Measurements from ENCODE around the gene MLLT1. TPM values are rescaled to one million over a fixed set of nuclear protein-coding genes. Genes with fewer than 3 reads are reported as not detected.
A peak's percentile ranks its signal among the peaks of the same experiment; 100 is the strongest.

Gene MLLT1
- total and polyA plus RNA-seq, 2 of the 8 experiments (the other 6 are each of a cell fraction or from before 2014, with no cell fraction given): 18.8 to 45.1 TPM

GRCh38 chr19:6216236-6216995 lies 63.4 kb downstream of the MLLT1 start:
- H4K8ac ChIP-seq (ENCODE audit: extremely low read depth, insufficient read depth, low read length): peak overlapping the region; percentile 45; the same call in 1 of the 2 replicates
- H3K14ac ChIP-seq (ENCODE audit: insufficient read length): no peak overlapping the region
- H4K5ac ChIP-seq (ENCODE audit: insufficient read length, low read depth, low read length): no peak overlapping the region
- no peaks in the 10 kb centered on the region for H3K9me3 ChIP-seq (ENCODE audit: insufficient read depth in 2 of 2, low read depth in 1 of 2, low read length in 1 of 2)
- no peak overlapping the region for H3K4ac ChIP-seq (replicated peaks; ENCODE audit: insufficient read length, low read depth, low read length)
- H3K23me2 ChIP-seq (ENCODE audit: low read depth, low read length): no peaks in the 10 kb centered on the region
- ChIA-PET CTCF (ENCODE audit: partially characterized antibody) (interaction anchor here (1.0 to 3.5 kb wide), 3 partner anchors 15 to 177 kb away, joined by 5 to 40 read pairs (median 22); partner anchors contain the start of gene GTF2F1), POLR2A (ENCODE audit: partially characterized antibody) (interaction anchor here (0.8 to 0.9 kb wide), 2 partner anchors 18 to 45 kb away, joined by 3 read pairs; no protein-coding TSS in a partner anchor)
- peak overlapping the region in 1 of 4 experiments; percentile 59; a peak in 2 of 7 replicates for H3K9ac ChIP-seq (replicated peaks in 1 of 4; ENCODE audit: extremely low read depth in 1 of 4, low read depth in 3 of 4, low read length in 3 of 4)
- peaks cover 0 to 17% (median 6%) of the 10 kb centered on the region in 4 experiments; a peak in 5 of 7 replicates for H3K4me1 ChIP-seq (replicated peaks in 1 of 4; ENCODE audit: control insufficient read depth in 3 of 4, insufficient read depth in 4 of 4, low read length in 3 of 4)
- no peak overlapping the region for H3K4me3 ChIP-seq (ENCODE audit: extremely low read depth in 1 of 4, insufficient read depth in 2 of 4, low read depth in 3 of 4, low read length in 4 of 4)
- H2BK12ac ChIP-seq (ENCODE audit: low read depth, low read length): no peak overlapping the region
- no peak overlapping the region for H3K56ac ChIP-seq (replicated peaks; ENCODE audit: insufficient read length, low read depth, low read length)
- no peaks in the 10 kb centered on the region for H3K79me2 ChIP-seq (ENCODE audit: control insufficient read depth in 1 of 2, insufficient read depth in 2 of 2, low read length in 2 of 2)
- H3K27me3 ChIP-seq (replicated peaks in 1 of 4; ENCODE audit: control insufficient read depth in 3 of 4, extremely low read depth in 1 of 4, insufficient read depth in 3 of 4, low read length in 3 of 4): no peaks in the 10 kb centered on the region; a peak in 1 of 7 replicates
- peak overlapping the region; percentile 17 to 22; a peak in 1 of 4 replicates for H3K4me2 ChIP-seq (ENCODE audit: insufficient read depth in 1 of 2, low read depth in 2 of 2, low read length in 2 of 2)
- no peak overlapping the region for H2BK20ac ChIP-seq (ENCODE audit: low read length)
- no peaks in the 10 kb centered on the region; the same call in 1 of the 2 replicates for H3K79me1 ChIP-seq (ENCODE audit: low read depth, low read length)
- H4K20me1 ChIP-seq (replicated peaks in 1 of 2; ENCODE audit: control insufficient read depth in 1 of 2, insufficient read depth in 2 of 2, low read length in 2 of 2): peaks cover 6 to 8% of the 10 kb centered on the region in 2 experiments
- no peak overlapping the region for H2AFZ ChIP-seq (ENCODE audit: low read length)
- no peak for DNase-seq (ENCODE audit: low read depth in 1 of 2, low spot score in 2 of 2)
- peaks cover 2 to 19% (median 7%) of the 10 kb centered on the region in 4 experiments; a peak in 4 of 8 replicates for H3K36me3 ChIP-seq (ENCODE audit: control insufficient read depth in 2 of 4, insufficient read depth in 4 of 4, low read length in 3 of 4)
- no peak overlapping the region for H2BK120ac ChIP-seq (replicated peaks; ENCODE audit: low read depth, low read length)
- H2BK5ac ChIP-seq (ENCODE audit: low read depth, low read length): no peak overlapping the region; the same call in 1 of the 2 replicates
- H2AK5ac ChIP-seq (ENCODE audit: low read depth, low read length): no peak overlapping the region
- no peak overlapping the region for H2BK15ac ChIP-seq (ENCODE audit: low read length)
- no peak for FAIRE-seq
- TF ChIP-seq ASH2L (IDR thresholded peaks at IDR 0.05; ENCODE audit: low read length): no peak
- no peak for TF ChIP-seq BCL11A (IDR thresholded peaks at IDR 0.05; ENCODE audit: low read depth in 2 of 2, low read length in 2 of 2)
- no peak for TF ChIP-seq BRCA1 (IDR thresholded peaks at IDR 0.05; ENCODE audit: low read depth, low read length)
- no peak for TF ChIP-seq KDM1A (IDR thresholded peaks at IDR 0.05; ENCODE audit: borderline replicate concordance, low read length)
- no peak for TF ChIP-seq JUN (IDR thresholded peaks at IDR 0.05; ENCODE audit: low read depth, low read length)
- TF ChIP-seq MAX (IDR thresholded peaks at IDR 0.05): no peak
- TF ChIP-seq NRF1 (IDR thresholded peaks at IDR 0.05; ENCODE audit: low read depth, low read length): no peak
- TF ChIP-seq CHD2 (IDR thresholded peaks at IDR 0.05; ENCODE audit: low read length): no peak
- no peak for TF ChIP-seq TBP (IDR thresholded peaks at IDR 0.05; ENCODE audit: low read depth, low read length)
- no peak overlapping the region for H3K18ac ChIP-seq (ENCODE audit: extremely low read depth, low read length)
- H4K91ac ChIP-seq (replicated peaks; ENCODE audit: insufficient read length, low read length): no peak overlapping the region
- H3K23ac ChIP-seq (ENCODE audit: insufficient read length): no peak overlapping the region
- WGBS, 2 experiments (ENCODE audit: extremely low coverage in 1 of 2, insufficient coverage in 1 of 2, insufficient read length in 1 of 2, insufficient replicate concordance in 2 of 2, low coverage in 1 of 2, low lambda C conversion rate in 2 of 2, missing lambda C conversion rate in 1 of 2): 79% methylated on average over 16 of the region's 36 CpGs; no CpG with 5 or more reads in 1 of the 2 experiments
- H3K27ac ChIP-seq (ENCODE audit: low read depth, low read length): peak overlapping the region; percentile 78
